GM12874 (cell line): ENCODE results near the gene NOM1.

Experiments used
- TF ChIP-seq, protein P1 (sequence below): IDR thresholded peaks from 2 replicates; pipeline ENCODE4 v1.5.1; 2011; ENCODE audit warnings: low read depth, mild to moderate bottlenecking, control low read depth, low read length, moderate library complexity; ENCODE audit not compliant: insufficient read depth

NOM1 gene

DNA sequence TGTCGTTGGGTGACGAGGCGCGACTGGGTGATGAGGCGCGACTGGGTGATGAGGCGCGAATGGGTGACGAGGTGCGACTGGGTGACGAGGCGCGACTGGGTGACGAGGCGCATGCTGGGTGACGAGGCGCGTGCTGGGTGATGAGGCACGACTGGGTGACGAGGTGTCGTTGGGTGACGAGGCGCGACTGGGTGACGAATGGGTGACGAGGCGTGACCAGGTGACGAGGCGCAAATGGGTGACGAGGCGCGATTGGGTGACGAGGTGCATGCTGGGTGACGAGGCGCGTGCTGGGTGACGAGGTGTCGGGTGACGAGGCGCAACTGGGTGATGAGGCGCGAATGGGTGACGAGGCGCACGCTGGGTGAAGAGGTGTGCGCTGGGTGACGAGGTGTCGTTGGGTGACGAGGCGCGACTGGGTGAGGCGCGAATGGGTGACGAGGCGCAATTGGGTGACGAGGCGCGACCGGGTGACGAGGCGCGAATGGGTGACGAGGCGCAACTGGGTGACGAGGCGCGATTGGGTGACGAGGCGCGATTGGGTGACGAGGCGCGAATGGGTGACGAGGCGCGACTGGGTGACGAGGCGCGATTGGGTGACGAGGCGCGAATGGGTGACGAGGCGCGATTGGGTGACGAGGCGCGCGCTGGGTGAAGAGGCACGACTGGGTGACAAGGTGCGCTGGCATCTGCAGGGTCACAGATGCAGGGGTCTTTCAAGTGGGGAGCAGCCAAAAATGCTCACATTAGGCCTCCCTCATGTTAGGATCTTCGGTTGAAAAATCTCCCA is 7.9 kb upstream of the NOM1 start:
- TF ChIP-seq, protein P1, sequence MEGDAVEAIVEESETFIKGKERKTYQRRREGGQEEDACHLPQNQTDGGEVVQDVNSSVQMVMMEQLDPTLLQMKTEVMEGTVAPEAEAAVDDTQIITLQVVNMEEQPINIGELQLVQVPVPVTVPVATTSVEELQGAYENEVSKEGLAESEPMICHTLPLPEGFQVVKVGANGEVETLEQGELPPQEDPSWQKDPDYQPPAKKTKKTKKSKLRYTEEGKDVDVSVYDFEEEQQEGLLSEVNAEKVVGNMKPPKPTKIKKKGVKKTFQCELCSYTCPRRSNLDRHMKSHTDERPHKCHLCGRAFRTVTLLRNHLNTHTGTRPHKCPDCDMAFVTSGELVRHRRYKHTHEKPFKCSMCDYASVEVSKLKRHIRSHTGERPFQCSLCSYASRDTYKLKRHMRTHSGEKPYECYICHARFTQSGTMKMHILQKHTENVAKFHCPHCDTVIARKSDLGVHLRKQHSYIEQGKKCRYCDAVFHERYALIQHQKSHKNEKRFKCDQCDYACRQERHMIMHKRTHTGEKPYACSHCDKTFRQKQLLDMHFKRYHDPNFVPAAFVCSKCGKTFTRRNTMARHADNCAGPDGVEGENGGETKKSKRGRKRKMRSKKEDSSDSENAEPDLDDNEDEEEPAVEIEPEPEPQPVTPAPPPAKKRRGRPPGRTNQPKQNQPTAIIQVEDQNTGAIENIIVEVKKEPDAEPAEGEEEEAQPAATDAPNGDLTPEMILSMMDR: no peak

DNA sequence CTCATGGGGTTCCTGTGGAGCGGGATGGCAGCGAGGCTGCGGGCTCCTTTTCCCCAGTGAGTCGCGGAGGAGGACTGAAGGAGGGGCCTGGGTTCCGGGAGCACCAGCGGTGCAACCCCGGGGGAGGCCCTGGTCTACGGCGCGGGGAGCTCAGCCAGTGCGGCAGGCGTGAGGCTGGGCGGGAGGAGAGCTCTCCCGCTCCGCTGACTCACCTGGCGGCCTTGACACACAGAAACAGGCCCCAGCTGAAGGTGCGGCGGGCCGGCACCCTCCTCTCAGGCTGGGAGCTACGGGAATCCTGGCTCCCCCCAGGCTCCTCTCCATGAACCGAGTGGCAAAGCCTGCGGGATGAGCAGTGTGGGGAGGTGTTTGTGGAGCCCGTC is 6.8 kb upstream of the NOM1 start:
- TF ChIP-seq, protein P1: no peak

GRCh38 chr7:156943091-156944041 is 6.1 kb upstream of the NOM1 start:
- TF ChIP-seq, protein P1: no peak

DNA sequence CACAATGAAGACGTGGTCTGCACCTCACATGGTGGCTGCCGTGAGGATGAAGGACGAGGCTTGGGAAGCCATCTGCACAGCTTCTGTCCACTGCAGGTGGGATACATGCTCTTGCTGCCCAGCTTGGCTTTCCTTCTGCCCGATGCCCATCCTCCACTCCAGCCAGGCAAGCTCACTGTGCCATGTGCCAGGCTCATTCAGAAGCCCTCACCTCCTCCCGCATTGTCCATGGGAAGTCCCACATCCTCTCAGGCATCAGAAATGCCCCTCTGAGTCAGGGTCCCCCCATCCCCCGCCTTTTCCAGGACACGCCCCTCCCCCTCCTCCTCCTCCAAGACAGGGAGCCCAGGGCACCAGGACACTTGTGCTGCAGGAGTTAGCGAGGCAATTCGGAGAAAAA is 4.6 kb upstream of the NOM1 start:
- TF ChIP-seq, protein P1: no peak

- TF ChIP-seq, protein P1: no peak
Observed at GRCh38 chr7:156947120-156947843, 2.2 kb upstream of the NOM1 start.

GRCh38 chr7:156948361-156948760 is 1.2 kb upstream of the NOM1 start:
- TF ChIP-seq, protein P1: no peak
